ENCODE results near the gene RRP12.

GRCh38 chr10:97372233-97372875 lies 28.8 kb downstream of the RRP12 start:
- TF ChIP-seq, protein P1, sequence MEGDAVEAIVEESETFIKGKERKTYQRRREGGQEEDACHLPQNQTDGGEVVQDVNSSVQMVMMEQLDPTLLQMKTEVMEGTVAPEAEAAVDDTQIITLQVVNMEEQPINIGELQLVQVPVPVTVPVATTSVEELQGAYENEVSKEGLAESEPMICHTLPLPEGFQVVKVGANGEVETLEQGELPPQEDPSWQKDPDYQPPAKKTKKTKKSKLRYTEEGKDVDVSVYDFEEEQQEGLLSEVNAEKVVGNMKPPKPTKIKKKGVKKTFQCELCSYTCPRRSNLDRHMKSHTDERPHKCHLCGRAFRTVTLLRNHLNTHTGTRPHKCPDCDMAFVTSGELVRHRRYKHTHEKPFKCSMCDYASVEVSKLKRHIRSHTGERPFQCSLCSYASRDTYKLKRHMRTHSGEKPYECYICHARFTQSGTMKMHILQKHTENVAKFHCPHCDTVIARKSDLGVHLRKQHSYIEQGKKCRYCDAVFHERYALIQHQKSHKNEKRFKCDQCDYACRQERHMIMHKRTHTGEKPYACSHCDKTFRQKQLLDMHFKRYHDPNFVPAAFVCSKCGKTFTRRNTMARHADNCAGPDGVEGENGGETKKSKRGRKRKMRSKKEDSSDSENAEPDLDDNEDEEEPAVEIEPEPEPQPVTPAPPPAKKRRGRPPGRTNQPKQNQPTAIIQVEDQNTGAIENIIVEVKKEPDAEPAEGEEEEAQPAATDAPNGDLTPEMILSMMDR (IDR thresholded peaks at IDR 0.05), result no peak
- no peak for TF ChIP-seq POLR2A (IDR thresholded peaks at IDR 0.05)
